H9 (cell line): Measurements from ENCODE around the gene CYBC1. TPM values are rescaled to one million over a fixed set of nuclear protein-coding genes. Genes with fewer than 3 reads are reported as not detected.

Experiments used
- DNase-seq: peaks from one replicate; pipeline ENCODE4 v3.0.0-alpha.2; 2017
- H2AFZ ChIP-seq: one replicate; pipeline ENCODE4 v1.6.1; 2013; ENCODE audit warnings: mild to moderate bottlenecking, low read length, control low read depth, moderate library complexity
- H2AK5ac ChIP-seq: 2 replicates; pipeline ENCODE4 v1.6.1; 2013; ENCODE audit warnings: low read length, control low read depth, mixed read lengths; ENCODE audit not compliant: insufficient read length
- H2BK120ac ChIP-seq: one replicate; pipeline ENCODE4 v1.6.1; 2013; ENCODE audit warnings: low read depth, mild to moderate bottlenecking, low read length, control low read depth, inconsistent platforms; ENCODE audit not compliant: poor library complexity, severe bottlenecking
- H2BK12ac ChIP-seq: 2 replicates; pipeline ENCODE4 v1.6.1; 2013; ENCODE audit warnings: low read length, control low read depth, mixed read lengths, low read depth; ENCODE audit not compliant: insufficient read length
- H2BK15ac ChIP-seq: 2 replicates; pipeline ENCODE4 v1.6.1; 2013; ENCODE audit warnings: low read depth, low read length, control low read depth
- H2BK20ac ChIP-seq: one replicate; pipeline ENCODE4 v1.6.1; 2013; ENCODE audit warnings: low read depth, mild to moderate bottlenecking, low read length, control low read depth, inconsistent platforms; ENCODE audit not compliant: poor library complexity, severe bottlenecking
- H2BK5ac ChIP-seq: 2 replicates; pipeline ENCODE4 v1.6.1; 2013; ENCODE audit warnings: low read length, control low read depth, mixed read lengths; ENCODE audit not compliant: insufficient read length
- H3K14ac ChIP-seq: 2 replicates; pipeline ENCODE4 v1.6.1; 2013; ENCODE audit warnings: low read length, control low read depth; ENCODE audit not compliant: insufficient read depth
- H3K18ac ChIP-seq: 2 replicates; pipeline ENCODE4 v1.6.1; 2013; ENCODE audit warnings: low read depth, mild to moderate bottlenecking, mixed read lengths, low read length, control low read depth; ENCODE audit not compliant: insufficient read length
- H3K23ac ChIP-seq: 2 replicates; pipeline ENCODE4 v1.6.1; 2013; ENCODE audit warnings: low read length, control low read depth, mixed read lengths, low read depth; ENCODE audit not compliant: insufficient read length
- H3K23me2 ChIP-seq: 2 replicates; pipeline ENCODE4 v1.6.1; 2013; ENCODE audit warnings: low read depth, mild to moderate bottlenecking, mixed read lengths, low read length, control low read depth; ENCODE audit not compliant: insufficient read length, poor library complexity, severe bottlenecking
- H3K27ac ChIP-seq: 2 replicates; pipeline ENCODE4 v1.5.1; 2013; ENCODE audit warnings: low read length, control low read depth, mixed read lengths, low read depth; ENCODE audit not compliant: insufficient read length
- H3K27me3 ChIP-seq: 2 replicates; pipeline ENCODE4 v1.6.1; 2013; ENCODE audit warnings: low read length, control low read depth, inconsistent platforms; ENCODE audit not compliant: insufficient read depth
- H3K4ac ChIP-seq: 2 replicates; pipeline ENCODE4 v1.6.1; 2013; ENCODE audit warnings: low read depth, mild to moderate bottlenecking, control low read depth, inconsistent platforms, low read length, moderate library complexity
- H3K4me1 ChIP-seq: 2 replicates; pipeline ENCODE4 v1.6.1; 2013; ENCODE audit warnings: low read length, control low read depth, inconsistent platforms; ENCODE audit not compliant: insufficient read depth
- H3K4me2 ChIP-seq: 2 replicates; pipeline ENCODE4 v1.6.1; 2013; ENCODE audit warnings: low read length, control low read depth, mixed read lengths; ENCODE audit not compliant: insufficient read length, insufficient read depth
- H3K56ac ChIP-seq: 2 replicates; pipeline ENCODE4 v1.6.1; 2013; ENCODE audit warnings: low read depth, mild to moderate bottlenecking, mixed read lengths, low read length, control low read depth; ENCODE audit not compliant: insufficient read length
- H3K79me1 ChIP-seq: 2 replicates; pipeline ENCODE4 v1.6.1; 2013; ENCODE audit warnings: low read depth, mild to moderate bottlenecking, moderate library complexity, low read length, control low read depth, inconsistent platforms; ENCODE audit not compliant: insufficient read depth, poor library complexity, severe bottlenecking
- H3K79me2 ChIP-seq: 2 replicates; pipeline ENCODE4 v1.6.1; 2013; ENCODE audit warnings: low read length, control low read depth, inconsistent platforms; ENCODE audit not compliant: insufficient read depth
- H3K9ac ChIP-seq: 2 replicates; pipeline ENCODE4 v1.6.1; 2013; ENCODE audit warnings: low read length, control low read depth, mixed read lengths; ENCODE audit not compliant: insufficient read length; ENCODE audit errors: extremely low read depth
- H3K9me3 ChIP-seq: one replicate; pipeline ENCODE4 v1.6.1; 2013; ENCODE audit warnings: low read depth, low read length, inconsistent platforms; ENCODE audit not compliant: control insufficient read depth
- H3T11ph ChIP-seq: one replicate; pipeline ENCODE4 v1.6.1; 2013; ENCODE audit warnings: mild to moderate bottlenecking, low read length, control low read depth, inconsistent platforms
- H4K20me1 ChIP-seq: one replicate; pipeline ENCODE4 v1.6.1; 2013; ENCODE audit not compliant: control insufficient read depth, insufficient read length, insufficient read depth
- H4K5ac ChIP-seq: 2 replicates; pipeline ENCODE4 v1.6.1; 2013; ENCODE audit warnings: low read depth, mild to moderate bottlenecking, mixed read lengths, low read length, control low read depth; ENCODE audit not compliant: insufficient read length
- H4K8ac ChIP-seq: replicated peaks from 2 replicates; pipeline ENCODE4 v1.6.1; 2013; ENCODE audit warnings: low read length, control low read depth, mixed read lengths, low read depth; ENCODE audit not compliant: insufficient read length
- H4K91ac ChIP-seq: 2 replicates; pipeline ENCODE4 v1.6.1; 2013; ENCODE audit warnings: low read depth, mild to moderate bottlenecking, moderate library complexity, mixed read lengths, low read length, control low read depth; ENCODE audit not compliant: insufficient read length
- H3K27ac Mint-ChIP-seq, 3 experiments: 2 replicates in 2 of 3; 3 replicates in 1 of 3; pipeline ENCODE4 v1.8.0; 2020 to 2021; ENCODE audit warnings: mixed read lengths in 3 of 3, mild to moderate bottlenecking in 1 of 3, moderate library complexity in 1 of 3
- H3K27me3 Mint-ChIP-seq: 2 replicates; pipeline ENCODE4 v1.8.0; 2021; ENCODE audit warnings: low read depth, mild to moderate bottlenecking, moderate library complexity, mixed read lengths
- H3K36me3 Mint-ChIP-seq, 3 experiments: 2 replicates in 2 of 3; 3 replicates in 1 of 3; pipeline ENCODE4 v1.8.0; 2020 to 2021; ENCODE audit warnings: low read depth in 3 of 3, mixed read lengths in 3 of 3; ENCODE audit not compliant: insufficient read depth in 1 of 3
- H3K4me1 Mint-ChIP-seq, 2 experiments: 2 replicates each; pipeline ENCODE4 v1.8.0; 2020; ENCODE audit warnings: mixed read lengths in 2 of 2
- H3K4me3 Mint-ChIP-seq, 2 experiments: 2 replicates in 1 of 2; 3 replicates in 1 of 2; pipeline ENCODE4 v1.8.0; 2020 to 2021; ENCODE audit warnings: mild to moderate bottlenecking in 2 of 2, mixed read lengths in 2 of 2, moderate library complexity in 1 of 2
- H3K9me3 Mint-ChIP-seq, 2 experiments: 2 replicates in 1 of 2; 3 replicates in 1 of 2; pipeline ENCODE4 v1.8.0; 2020; ENCODE audit warnings: mild to moderate bottlenecking in 2 of 2, mixed read lengths in 2 of 2, moderate library complexity in 1 of 2
- WGBS: extraction: QIAGEN DNeasy Blood & Tissue Kit; methylation state at CpG from one replicate; pipeline ENCODE4 v1.1.7; 2013; ENCODE audit warnings: missing lambda C conversion rate, low lambda C conversion rate, mixed read lengths; ENCODE audit not compliant: insufficient read length; ENCODE audit errors: extremely low coverage; 5-methylcytosine and 5-hydroxymethylcytosine counted together
- total RNA-seq: library from RNA; stranded (reverse); gene quantifications from 2 replicates; pipeline ENCODE4 v1.2.1, GENCODE V29; 2021
- TF ChIP-seq, protein P1 (sequence below): fragments of 200-600 bp; sonication (generic); conservative IDR thresholded peaks from 3 replicates; pipeline ENCODE4 v1.8.0; 2021; ENCODE audit warnings: antibody characterized with exemption, mild to moderate bottlenecking

CYBC1 gene
- total RNA-seq, 1 experiment from 2014 or later, result 81.7 TPM

DNA sequence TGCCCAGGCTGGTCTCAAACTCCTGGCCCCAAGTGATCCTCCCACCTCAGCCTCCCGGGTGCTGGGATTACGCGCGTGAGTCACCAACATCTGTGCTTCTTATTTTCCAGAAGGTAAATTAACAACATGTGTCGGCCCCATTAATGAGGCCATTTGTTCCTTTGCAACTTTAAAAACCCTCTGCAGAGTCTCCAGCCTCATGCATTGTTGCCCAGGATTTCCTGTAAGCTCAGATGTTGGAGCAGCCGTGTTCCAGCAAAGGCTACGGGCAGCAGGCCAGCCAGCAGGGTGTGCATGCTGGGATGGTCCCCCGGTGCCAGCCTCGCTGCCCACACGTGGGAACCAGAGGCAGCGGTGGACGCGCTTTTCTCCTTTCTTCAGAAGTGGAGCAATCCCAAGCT is 51.5 kb downstream of the CYBC1 start:
- TF ChIP-seq, protein P1, sequence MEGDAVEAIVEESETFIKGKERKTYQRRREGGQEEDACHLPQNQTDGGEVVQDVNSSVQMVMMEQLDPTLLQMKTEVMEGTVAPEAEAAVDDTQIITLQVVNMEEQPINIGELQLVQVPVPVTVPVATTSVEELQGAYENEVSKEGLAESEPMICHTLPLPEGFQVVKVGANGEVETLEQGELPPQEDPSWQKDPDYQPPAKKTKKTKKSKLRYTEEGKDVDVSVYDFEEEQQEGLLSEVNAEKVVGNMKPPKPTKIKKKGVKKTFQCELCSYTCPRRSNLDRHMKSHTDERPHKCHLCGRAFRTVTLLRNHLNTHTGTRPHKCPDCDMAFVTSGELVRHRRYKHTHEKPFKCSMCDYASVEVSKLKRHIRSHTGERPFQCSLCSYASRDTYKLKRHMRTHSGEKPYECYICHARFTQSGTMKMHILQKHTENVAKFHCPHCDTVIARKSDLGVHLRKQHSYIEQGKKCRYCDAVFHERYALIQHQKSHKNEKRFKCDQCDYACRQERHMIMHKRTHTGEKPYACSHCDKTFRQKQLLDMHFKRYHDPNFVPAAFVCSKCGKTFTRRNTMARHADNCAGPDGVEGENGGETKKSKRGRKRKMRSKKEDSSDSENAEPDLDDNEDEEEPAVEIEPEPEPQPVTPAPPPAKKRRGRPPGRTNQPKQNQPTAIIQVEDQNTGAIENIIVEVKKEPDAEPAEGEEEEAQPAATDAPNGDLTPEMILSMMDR, result no peak
- WGBS, result no CpG with 5 or more reads among the region's 13 CpGs
- Histone ChIP-seq H2AFZ (no peak overlapping the region), H2BK15ac (no peak overlapping the region), H3K9ac (no peak overlapping the region), H4K91ac (no peak overlapping the region), H4K8ac (no peak overlapping the region), H2BK5ac (no peak overlapping the region), H3K23ac (no peak overlapping the region), H3K79me2 (no peaks in the 10 kb centered on the region), H3K79me1 (no peaks in the 10 kb centered on the region), H3T11ph (no peak overlapping the region), H2BK120ac (no peak overlapping the region), H3K4ac (no peak overlapping the region), H3K56ac (no peak overlapping the region), H2AK5ac (no peak overlapping the region), H3K18ac (no peak overlapping the region), H3K4me1 (no peaks in the 10 kb centered on the region), H4K20me1 (no peaks in the 10 kb centered on the region), H3K4me2 (no peak overlapping the region), H3K14ac (no peak overlapping the region), H3K27me3 (no peaks in the 10 kb centered on the region), H2BK12ac (no peak overlapping the region), H4K5ac (no peak overlapping the region), H3K23me2 (no peaks in the 10 kb centered on the region), H3K27ac (no peak overlapping the region), H2BK20ac (no peak overlapping the region), H3K9me3 (no peaks in the 10 kb centered on the region)
- Mint-ChIP-seq H3K27ac (no peak overlapping the region), H3K4me3 (no peak overlapping the region), H3K27me3 (no peaks in the 10 kb centered on the region), H3K4me1 (no peaks in the 10 kb centered on the region; a peak in 1 of 4 replicates), H3K9me3 (no peaks in the 10 kb centered on the region), H3K36me3 (peaks cover 2 to 23% (median 21%) of the 10 kb centered on the region in 3 experiments)
- no peak for DNase-seq
